H9 (cell line): ENCODE measurements around the gene SSR2. TPM values are rescaled to one million over a fixed set of nuclear protein-coding genes. Genes with fewer than 3 reads are reported as not detected.

Experiments
- DNase-seq: peaks from one replicate; pipeline ENCODE4 v3.0.0-alpha.2; 2017
- H2AFZ ChIP-seq: one replicate; pipeline ENCODE4 v1.6.1; 2013; ENCODE audit warnings: mild to moderate bottlenecking, low read length, control low read depth, moderate library complexity
- H2AK5ac ChIP-seq: 2 replicates; pipeline ENCODE4 v1.6.1; 2013; ENCODE audit warnings: low read length, control low read depth, mixed read lengths; ENCODE audit not compliant: insufficient read length
- H2BK120ac ChIP-seq: one replicate; pipeline ENCODE4 v1.6.1; 2013; ENCODE audit warnings: low read depth, mild to moderate bottlenecking, low read length, control low read depth, inconsistent platforms; ENCODE audit not compliant: poor library complexity, severe bottlenecking
- H2BK12ac ChIP-seq: 2 replicates; pipeline ENCODE4 v1.6.1; 2013; ENCODE audit warnings: low read length, control low read depth, mixed read lengths, low read depth; ENCODE audit not compliant: insufficient read length
- H2BK15ac ChIP-seq: 2 replicates; pipeline ENCODE4 v1.6.1; 2013; ENCODE audit warnings: low read depth, low read length, control low read depth
- H2BK20ac ChIP-seq: one replicate; pipeline ENCODE4 v1.6.1; 2013; ENCODE audit warnings: low read depth, mild to moderate bottlenecking, low read length, control low read depth, inconsistent platforms; ENCODE audit not compliant: poor library complexity, severe bottlenecking
- H2BK5ac ChIP-seq: 2 replicates; pipeline ENCODE4 v1.6.1; 2013; ENCODE audit warnings: low read length, control low read depth, mixed read lengths; ENCODE audit not compliant: insufficient read length
- H3K14ac ChIP-seq: 2 replicates; pipeline ENCODE4 v1.6.1; 2013; ENCODE audit warnings: low read length, control low read depth; ENCODE audit not compliant: insufficient read depth
- H3K18ac ChIP-seq: 2 replicates; pipeline ENCODE4 v1.6.1; 2013; ENCODE audit warnings: low read depth, mild to moderate bottlenecking, mixed read lengths, low read length, control low read depth; ENCODE audit not compliant: insufficient read length
- H3K23ac ChIP-seq: 2 replicates; pipeline ENCODE4 v1.6.1; 2013; ENCODE audit warnings: low read length, control low read depth, mixed read lengths, low read depth; ENCODE audit not compliant: insufficient read length
- H3K23me2 ChIP-seq: 2 replicates; pipeline ENCODE4 v1.6.1; 2013; ENCODE audit warnings: low read depth, mild to moderate bottlenecking, mixed read lengths, low read length, control low read depth; ENCODE audit not compliant: insufficient read length, poor library complexity, severe bottlenecking
- H3K27ac ChIP-seq: 2 replicates; pipeline ENCODE4 v1.5.1; 2013; ENCODE audit warnings: low read length, control low read depth, mixed read lengths, low read depth; ENCODE audit not compliant: insufficient read length
- H3K27me3 ChIP-seq: 2 replicates; pipeline ENCODE4 v1.6.1; 2013; ENCODE audit warnings: low read length, control low read depth, inconsistent platforms; ENCODE audit not compliant: insufficient read depth
- H3K4ac ChIP-seq: 2 replicates; pipeline ENCODE4 v1.6.1; 2013; ENCODE audit warnings: low read depth, mild to moderate bottlenecking, control low read depth, inconsistent platforms, low read length, moderate library complexity
- H3K4me1 ChIP-seq: 2 replicates; pipeline ENCODE4 v1.6.1; 2013; ENCODE audit warnings: low read length, control low read depth, inconsistent platforms; ENCODE audit not compliant: insufficient read depth
- H3K4me2 ChIP-seq: 2 replicates; pipeline ENCODE4 v1.6.1; 2013; ENCODE audit warnings: low read length, control low read depth, mixed read lengths; ENCODE audit not compliant: insufficient read length, insufficient read depth
- H3K56ac ChIP-seq: 2 replicates; pipeline ENCODE4 v1.6.1; 2013; ENCODE audit warnings: low read depth, mild to moderate bottlenecking, mixed read lengths, low read length, control low read depth; ENCODE audit not compliant: insufficient read length
- H3K79me1 ChIP-seq: 2 replicates; pipeline ENCODE4 v1.6.1; 2013; ENCODE audit warnings: low read depth, mild to moderate bottlenecking, moderate library complexity, low read length, control low read depth, inconsistent platforms; ENCODE audit not compliant: insufficient read depth, poor library complexity, severe bottlenecking
- H3K79me2 ChIP-seq: 2 replicates; pipeline ENCODE4 v1.6.1; 2013; ENCODE audit warnings: low read length, control low read depth, inconsistent platforms; ENCODE audit not compliant: insufficient read depth
- H3K9ac ChIP-seq: 2 replicates; pipeline ENCODE4 v1.6.1; 2013; ENCODE audit warnings: low read length, control low read depth, mixed read lengths; ENCODE audit not compliant: insufficient read length; ENCODE audit errors: extremely low read depth
- H3K9me3 ChIP-seq: one replicate; pipeline ENCODE4 v1.6.1; 2013; ENCODE audit warnings: low read depth, low read length, inconsistent platforms; ENCODE audit not compliant: control insufficient read depth
- H3T11ph ChIP-seq: one replicate; pipeline ENCODE4 v1.6.1; 2013; ENCODE audit warnings: mild to moderate bottlenecking, low read length, control low read depth, inconsistent platforms
- H4K20me1 ChIP-seq: one replicate; pipeline ENCODE4 v1.6.1; 2013; ENCODE audit not compliant: control insufficient read depth, insufficient read length, insufficient read depth
- H4K5ac ChIP-seq: 2 replicates; pipeline ENCODE4 v1.6.1; 2013; ENCODE audit warnings: low read depth, mild to moderate bottlenecking, mixed read lengths, low read length, control low read depth; ENCODE audit not compliant: insufficient read length
- H4K8ac ChIP-seq: replicated peaks from 2 replicates; pipeline ENCODE4 v1.6.1; 2013; ENCODE audit warnings: low read length, control low read depth, mixed read lengths, low read depth; ENCODE audit not compliant: insufficient read length
- H4K91ac ChIP-seq: 2 replicates; pipeline ENCODE4 v1.6.1; 2013; ENCODE audit warnings: low read depth, mild to moderate bottlenecking, moderate library complexity, mixed read lengths, low read length, control low read depth; ENCODE audit not compliant: insufficient read length
- H3K27ac Mint-ChIP-seq, 3 experiments: 2 replicates in 2 of 3; 3 replicates in 1 of 3; pipeline ENCODE4 v1.8.0; 2020 to 2021; ENCODE audit warnings: mixed read lengths in 3 of 3, mild to moderate bottlenecking in 1 of 3, moderate library complexity in 1 of 3
- H3K27me3 Mint-ChIP-seq: 2 replicates; pipeline ENCODE4 v1.8.0; 2021; ENCODE audit warnings: low read depth, mild to moderate bottlenecking, moderate library complexity, mixed read lengths
- H3K36me3 Mint-ChIP-seq, 3 experiments: 2 replicates in 2 of 3; 3 replicates in 1 of 3; pipeline ENCODE4 v1.8.0; 2020 to 2021; ENCODE audit warnings: low read depth in 3 of 3, mixed read lengths in 3 of 3; ENCODE audit not compliant: insufficient read depth in 1 of 3
- H3K4me1 Mint-ChIP-seq, 2 experiments: 2 replicates each; pipeline ENCODE4 v1.8.0; 2020; ENCODE audit warnings: mixed read lengths in 2 of 2
- H3K4me3 Mint-ChIP-seq, 2 experiments: 2 replicates in 1 of 2; 3 replicates in 1 of 2; pipeline ENCODE4 v1.8.0; 2020 to 2021; ENCODE audit warnings: mild to moderate bottlenecking in 2 of 2, mixed read lengths in 2 of 2, moderate library complexity in 1 of 2
- H3K9me3 Mint-ChIP-seq, 2 experiments: 2 replicates in 1 of 2; 3 replicates in 1 of 2; pipeline ENCODE4 v1.8.0; 2020; ENCODE audit warnings: mild to moderate bottlenecking in 2 of 2, mixed read lengths in 2 of 2, moderate library complexity in 1 of 2
- CTCF ChIP-seq: fragments of 200-600 bp; sonication (generic); conservative IDR thresholded peaks from 3 replicates; pipeline ENCODE4 v1.8.0; 2021; ENCODE audit warnings: antibody characterized with exemption, mild to moderate bottlenecking
- WGBS: extraction: QIAGEN DNeasy Blood & Tissue Kit; methylation state at CpG from one replicate; pipeline ENCODE4 v1.1.7; 2013; ENCODE audit warnings: missing lambda C conversion rate, low lambda C conversion rate, mixed read lengths; ENCODE audit not compliant: insufficient read length; ENCODE audit errors: extremely low coverage; 5-methylcytosine and 5-hydroxymethylcytosine counted together
- total RNA-seq: library from RNA; stranded (reverse); gene quantifications from 2 replicates; pipeline ENCODE4 v1.2.1, GENCODE V29; 2021

SSR2 gene
- total RNA-seq, 1 experiment from 2014 or later: 170 TPM

DNA sequence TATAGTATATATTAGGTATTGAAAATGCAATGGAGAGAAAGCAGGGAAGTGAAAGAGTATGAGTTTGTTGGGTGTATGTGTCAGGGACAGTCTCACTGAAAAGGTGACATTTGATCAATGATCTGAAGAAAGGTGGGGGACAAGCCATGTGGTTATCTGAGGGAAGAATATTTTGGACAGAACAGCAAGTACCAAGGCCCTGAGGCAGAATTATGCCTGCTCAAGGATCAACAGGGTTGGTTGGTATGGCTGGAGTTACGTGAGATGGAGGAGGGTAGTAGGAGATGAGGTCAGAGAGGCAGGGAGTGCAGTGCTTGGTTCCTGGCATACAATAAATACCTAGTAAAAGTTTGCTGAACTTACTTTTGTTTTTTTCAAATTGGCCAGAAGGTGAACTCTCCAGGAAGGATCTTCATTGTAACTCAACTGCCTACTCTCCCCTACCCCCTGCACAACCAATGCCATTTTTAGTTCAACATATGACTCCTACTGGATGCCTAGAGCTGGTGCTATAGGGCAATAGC, 35.6 kb upstream of the SSR2 start:
- no peak overlapping the region for H2BK15ac ChIP-seq

More for the DNA sequence above, 35.6 kb upstream of the SSR2 start:
- Histone ChIP-seq H3K4ac (no peak overlapping the region), H2BK12ac (no peak overlapping the region), H3K4me1 (0 out of 2 replicates have a peak, but pooled peaks cover 2% of the 10 kb centered on the region), H2BK120ac (no peak overlapping the region), H3K56ac (no peak overlapping the region), H4K20me1 (no peaks in the 10 kb centered on the region), H2BK20ac (no peak overlapping the region), H2AK5ac (no peak overlapping the region), H3K14ac (no peak overlapping the region), H3K79me1 (peaks cover 4% of the 10 kb centered on the region), H2BK5ac (no peak overlapping the region), H3K27me3 (no peaks in the 10 kb centered on the region), H3K79me2 (no peaks in the 10 kb centered on the region; the same call in 1 of the 2 replicates), H3K18ac (no peak overlapping the region), H3T11ph (no peak overlapping the region), H3K27ac (no peak overlapping the region), H3K9me3 (no peaks in the 10 kb centered on the region), H4K5ac (no peak overlapping the region), H4K8ac (no peak overlapping the region), H2AFZ (no peak overlapping the region), H4K91ac (no peak overlapping the region), H3K23ac (no peak overlapping the region), H3K23me2 (peaks cover 14% of the 10 kb centered on the region), H3K4me2 (no peak overlapping the region), H3K9ac (no peak overlapping the region)
- Mint-ChIP-seq H3K27ac (peak overlapping the region in 1 of 3 experiments; percentile 12; a peak in 2 of 7 replicates), H3K27me3 (peaks cover 1% of the 10 kb centered on the region; the same call in 1 of the 2 replicates), H3K9me3 (no peaks in the 10 kb centered on the region; a peak in 1 of 5 replicates), H3K4me1 (peaks cover 24 to 31% of the 10 kb centered on the region in 2 experiments), H3K4me3 (peak overlapping the region in 1 of 2 experiments; percentile 63; a peak in 3 of 5 replicates), H3K36me3 (peaks cover 16 to 27% (median 23%) of the 10 kb centered on the region in 3 experiments)
- WGBS: no CpG with 5 or more reads among the region's 1 CpG
- DNase-seq: no peak
- no peak for TF ChIP-seq CTCF
